Activated CD8-positive, alpha-beta memory T cell treated with anti-CD3 and anti-CD28 coated beads, Interleukin-2, amount 50 U/mL, for 1 hour (primary cell): ENCODE results near the gene MADD.
"Not testable (repeated sequence)": the region's sequence is repeated elsewhere in the genome, so short reads cannot be mapped to it uniquely, and the experiment has no call there.

Source experiments
- DNase-seq: peaks from one replicate; pipeline ENCODE4 v3.0.0-alpha.2; 2020; ENCODE audit errors: extremely low read depth

MADD gene

DNA sequence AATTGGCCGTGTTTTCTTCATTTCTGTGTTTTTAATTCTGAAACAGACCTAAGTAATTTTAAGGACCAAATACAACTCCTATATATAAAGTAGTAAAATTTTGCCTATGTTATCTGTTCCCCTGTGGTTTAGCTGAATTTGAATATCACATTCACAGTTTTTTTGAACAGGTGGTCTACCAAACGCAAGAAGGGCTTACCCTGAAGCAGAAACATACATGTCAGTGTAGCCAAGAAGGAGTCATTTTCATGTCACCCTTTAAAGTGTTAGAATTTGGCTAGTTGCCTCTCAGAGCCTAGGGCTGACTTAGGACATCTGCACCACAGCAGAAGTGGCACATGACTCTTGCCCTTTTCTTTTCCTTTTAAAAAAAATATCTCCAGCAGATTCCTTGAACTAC is 48.2 kb downstream of the MADD start:
- DNase-seq, result no peak

DNA sequence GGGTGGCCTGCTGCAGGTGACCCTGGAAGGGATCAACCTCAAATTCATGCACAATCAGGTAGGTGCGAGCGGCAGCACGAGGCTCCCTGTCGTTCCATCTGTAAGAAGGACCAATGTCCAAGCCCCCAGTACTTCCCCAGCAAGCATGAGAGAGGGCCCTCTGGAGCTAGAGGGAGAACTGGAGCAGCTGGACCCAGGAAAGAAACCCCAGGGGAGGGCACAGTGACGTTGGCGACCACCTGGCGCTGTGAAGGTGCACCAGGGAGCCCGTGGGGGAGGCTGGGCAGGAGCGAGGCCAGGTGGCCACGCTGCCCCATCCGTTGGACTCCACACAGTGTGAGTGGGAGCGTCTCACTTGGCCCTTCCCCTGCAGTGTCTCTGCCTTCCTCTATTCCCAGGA is 54.6 kb downstream of the MADD start:
- no peak for DNase-seq

DNA sequence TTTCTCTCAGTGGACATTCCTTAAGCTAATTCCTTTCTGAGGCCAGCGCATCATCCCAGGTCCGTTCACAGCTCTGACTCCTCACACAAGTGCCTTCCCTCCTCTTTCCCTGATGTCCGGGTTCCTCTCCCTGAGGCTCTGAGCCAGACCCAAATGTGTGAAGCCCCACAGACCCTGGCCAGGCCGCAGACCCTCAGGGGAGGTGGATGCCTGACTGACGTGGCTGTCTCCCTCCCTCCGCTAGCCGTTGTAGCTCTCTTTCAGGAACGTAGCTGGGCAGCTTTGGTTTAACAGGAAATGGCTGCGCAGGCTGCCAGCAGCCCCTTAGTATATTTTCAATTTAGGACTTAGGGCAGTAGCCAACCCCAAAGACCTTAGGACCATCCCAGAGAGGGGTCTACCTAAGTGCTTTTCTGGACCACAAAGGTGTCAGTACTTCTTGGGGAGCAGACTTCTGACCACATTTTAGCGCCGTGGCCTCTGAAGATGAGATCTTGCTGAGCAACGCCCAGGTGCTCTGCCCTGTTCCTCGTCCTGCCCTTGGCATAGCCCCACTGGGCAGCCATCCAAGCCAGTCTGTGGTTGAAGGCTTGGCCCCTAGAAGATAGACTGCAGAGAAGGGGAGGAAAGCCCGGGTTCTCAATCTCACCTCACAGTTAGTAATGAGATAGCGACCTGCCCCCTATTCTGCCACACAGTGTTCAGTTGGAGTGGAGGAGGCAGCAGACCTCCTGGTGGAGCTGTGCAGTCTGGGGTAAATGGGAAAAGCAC is 55.5 kb downstream of the MADD start:
- no peak for DNase-seq

DNA sequence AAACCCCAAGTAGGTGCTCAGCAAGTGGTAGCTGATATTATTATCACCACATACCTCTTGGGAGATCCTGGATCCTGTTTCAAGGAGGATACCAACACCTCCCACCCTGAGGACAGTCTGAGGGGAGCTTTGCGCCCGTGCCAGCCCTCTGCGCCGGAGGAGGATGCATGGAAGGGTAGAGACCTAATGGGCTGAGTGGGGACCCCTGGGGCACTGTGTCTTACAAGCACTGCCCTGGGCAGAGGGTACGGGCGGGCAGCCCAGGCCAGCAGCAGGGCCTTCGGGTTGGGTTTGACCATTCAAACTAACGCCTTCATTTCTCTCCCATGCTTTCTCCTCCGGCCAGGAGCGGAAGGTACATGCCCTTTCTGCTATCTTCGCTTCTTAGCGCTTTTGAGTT is 56.3 kb downstream of the MADD start:
- DNase-seq, result no peak

DNA sequence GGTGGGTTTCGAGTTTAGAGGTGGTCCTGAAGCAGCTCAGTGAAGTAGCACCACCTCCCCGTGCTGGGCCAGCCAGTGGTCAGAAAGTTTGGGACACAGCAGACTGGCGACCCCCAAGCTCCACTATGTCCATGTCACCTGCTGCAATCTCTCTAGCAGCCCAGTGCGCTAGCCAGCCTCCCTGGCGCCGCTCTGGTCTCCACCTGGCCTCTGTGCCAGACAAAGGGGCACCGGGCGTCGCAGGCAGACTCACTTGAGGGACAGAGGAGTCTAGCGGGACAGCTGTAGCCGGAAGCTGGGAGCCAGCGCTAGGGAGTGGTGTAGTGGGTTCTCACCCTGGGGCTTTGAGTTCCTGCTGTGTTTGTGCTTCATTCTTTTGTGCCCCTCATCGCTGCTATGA is 57.1 kb downstream of the MADD start:
- no peak for DNase-seq

DNA sequence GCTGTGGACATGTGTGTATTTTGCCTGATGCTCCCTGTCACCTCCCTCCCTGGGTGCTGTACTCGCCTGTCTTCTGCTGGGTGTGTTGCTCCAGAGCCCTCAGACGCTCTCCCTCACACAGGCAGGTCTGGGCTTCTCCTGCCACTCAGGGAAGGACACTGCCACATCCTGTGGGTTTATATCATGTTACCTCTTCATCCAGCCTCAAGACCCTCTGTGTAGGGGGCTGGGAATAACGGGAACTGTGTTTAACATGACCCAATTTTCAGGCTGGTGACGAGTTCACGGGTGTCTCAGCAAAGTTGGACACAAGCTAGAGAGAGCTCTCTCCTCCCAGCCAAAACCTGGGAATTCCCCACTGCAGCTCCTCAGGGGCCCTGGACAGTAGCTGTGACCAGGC is 58.0 kb downstream of the MADD start:
- no peak for DNase-seq

DNA sequence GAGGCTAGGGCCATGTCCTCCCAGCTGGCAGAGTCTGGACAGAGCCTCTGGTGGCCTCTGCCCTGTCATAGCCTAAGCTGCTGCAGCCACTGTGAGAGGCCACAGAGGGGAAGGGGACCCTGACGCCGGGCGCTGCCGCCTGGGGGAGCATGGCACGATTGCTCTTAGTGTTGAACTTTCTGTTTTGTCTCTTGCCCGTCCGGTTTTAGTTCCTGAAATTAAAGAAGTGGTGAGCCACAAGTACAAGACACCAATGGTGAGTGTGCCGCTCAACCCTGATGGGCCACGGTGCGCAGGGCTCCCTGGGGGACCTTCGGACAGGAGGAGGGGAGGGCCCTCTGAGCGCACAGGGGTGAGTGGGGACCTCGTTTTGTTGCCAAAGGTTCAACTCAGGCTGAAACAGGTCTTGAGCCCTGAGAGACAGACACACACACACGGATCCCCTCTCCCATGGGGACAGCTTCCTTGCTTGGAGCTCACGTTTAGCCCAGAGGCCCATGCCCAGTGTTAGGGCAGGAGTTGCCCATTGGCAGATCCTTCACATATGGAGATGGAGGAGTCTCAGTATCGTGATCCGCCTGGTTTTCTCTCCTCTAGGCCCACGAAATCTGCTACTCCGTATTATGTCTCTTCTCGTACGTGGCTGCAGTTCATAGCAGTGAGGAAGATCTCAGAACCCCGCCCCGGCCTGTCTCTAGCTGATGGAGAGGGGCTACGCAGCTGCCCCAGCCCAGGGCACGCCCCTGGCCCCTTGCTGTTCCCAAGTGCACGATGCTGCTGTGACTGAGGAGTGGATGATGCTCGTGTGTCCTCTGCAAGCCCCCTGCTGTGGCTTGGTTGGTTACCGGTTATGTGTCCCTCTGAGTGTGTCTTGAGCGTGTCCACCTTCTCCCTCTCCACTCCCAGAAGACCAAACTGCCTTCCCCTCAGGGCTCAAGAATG is 58.8 kb downstream of the MADD start:
- no peak for DNase-seq

DNA sequence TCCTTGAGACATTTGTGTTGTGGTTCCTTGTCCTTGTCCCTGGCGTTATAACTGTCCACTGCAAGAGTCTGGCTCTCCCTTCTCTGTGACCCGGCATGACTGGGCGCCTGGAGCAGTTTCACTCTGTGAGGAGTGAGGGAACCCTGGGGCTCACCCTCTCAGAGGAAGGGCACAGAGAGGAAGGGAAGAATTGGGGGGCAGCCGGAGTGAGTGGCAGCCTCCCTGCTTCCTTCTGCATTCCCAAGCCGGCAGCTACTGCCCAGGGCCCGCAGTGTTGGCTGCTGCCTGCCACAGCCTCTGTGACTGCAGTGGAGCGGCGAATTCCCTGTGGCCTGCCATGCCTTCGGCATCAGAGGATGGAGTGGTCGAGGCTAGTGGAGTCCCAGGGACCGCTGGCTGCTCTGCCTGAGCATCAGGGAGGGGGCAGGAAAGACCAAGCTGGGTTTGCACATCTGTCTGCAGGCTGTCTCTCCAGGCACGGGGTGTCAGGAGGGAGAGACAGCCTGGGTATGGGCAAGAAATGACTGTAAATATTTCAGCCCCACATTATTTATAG is 59.6 kb downstream of the MADD start:
- no peak for DNase-seq

DNA sequence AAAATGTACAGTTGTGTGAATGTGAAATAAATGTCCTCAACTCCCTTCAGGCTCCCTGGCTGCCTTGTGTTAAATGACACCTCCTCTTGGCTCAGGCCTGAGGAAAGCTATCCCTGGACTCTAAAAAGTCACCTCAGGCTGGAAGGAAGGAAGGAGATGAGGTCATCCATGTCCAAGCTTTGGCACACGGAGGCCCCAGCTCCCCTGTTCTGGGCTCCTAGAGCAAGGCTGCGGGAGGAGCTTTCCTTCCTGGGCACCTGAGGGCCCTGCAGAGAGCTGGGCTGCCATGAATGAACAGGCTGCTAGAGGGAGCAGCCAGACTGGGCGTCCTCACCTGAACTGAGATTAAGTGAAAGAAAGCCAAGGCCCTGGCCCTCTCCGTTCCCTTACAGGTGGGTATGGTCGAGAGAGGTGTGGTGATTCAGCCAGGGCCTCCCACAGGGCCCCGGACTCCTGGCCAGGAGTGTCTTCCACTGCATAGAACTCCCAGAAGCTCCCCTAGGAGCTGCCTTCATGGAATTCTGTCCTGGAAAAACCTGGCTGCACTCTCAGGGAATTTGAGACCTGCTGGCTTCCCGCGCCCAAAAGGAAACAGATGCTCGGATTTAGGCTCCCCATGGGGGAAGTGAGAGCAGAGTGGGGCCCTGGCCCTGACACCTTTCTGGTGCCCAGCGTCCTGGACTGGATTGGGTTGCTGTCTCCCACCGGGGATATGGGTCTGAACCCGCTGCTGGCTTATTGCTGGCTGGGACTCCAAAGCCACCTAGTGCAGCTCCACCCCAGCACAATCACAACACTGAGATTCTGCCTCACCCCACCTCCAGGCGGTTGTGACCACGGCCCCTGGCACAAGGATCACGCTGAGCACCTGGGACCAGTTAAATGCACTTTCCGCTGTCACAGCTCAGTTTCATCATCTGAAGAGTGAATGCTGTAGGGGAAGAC is 60.3 kb downstream of the MADD start:
- DNase-seq, result no peak

DNA sequence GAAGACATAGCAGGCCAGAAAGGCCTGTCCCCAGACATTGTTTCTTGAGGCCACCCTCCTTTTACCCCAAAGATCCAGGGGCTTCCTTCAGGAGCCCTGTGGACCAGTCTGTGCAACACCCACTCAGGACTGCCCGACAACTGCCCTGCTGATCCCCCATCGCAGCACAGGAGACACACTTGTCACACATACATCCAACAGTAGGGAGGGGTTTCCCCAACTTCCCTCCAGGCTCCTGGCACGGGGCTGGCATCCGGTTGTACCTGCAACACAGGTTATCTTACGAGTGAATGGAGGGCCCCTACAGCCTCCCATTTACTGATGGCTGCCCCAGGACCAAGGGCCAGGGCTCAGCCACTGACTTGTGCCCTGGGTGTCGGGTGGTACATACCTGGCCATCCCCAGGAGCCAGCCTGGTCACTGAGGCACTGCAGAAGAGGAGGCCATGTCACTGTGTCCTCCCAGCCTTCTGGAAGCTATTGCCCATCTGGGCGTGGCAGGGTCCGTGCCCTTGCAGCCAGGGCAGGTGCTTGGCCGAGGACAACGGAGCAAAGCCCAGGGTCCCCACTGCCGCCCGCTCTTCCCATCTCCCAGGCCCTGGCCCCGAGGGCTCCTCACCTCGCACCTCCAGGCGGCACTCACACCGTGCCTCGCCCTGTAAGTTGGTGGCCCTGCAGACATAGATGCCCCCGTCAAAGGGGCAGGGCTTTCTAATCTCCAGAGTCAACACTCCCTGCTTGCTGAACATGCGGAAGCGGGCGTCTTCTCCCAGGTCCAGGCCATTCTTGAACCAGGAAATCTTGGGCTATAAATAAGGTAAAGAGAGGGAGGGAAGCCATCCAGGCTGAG is 61.7 kb downstream of the MADD start:
- DNase-seq, result no peak

DNA sequence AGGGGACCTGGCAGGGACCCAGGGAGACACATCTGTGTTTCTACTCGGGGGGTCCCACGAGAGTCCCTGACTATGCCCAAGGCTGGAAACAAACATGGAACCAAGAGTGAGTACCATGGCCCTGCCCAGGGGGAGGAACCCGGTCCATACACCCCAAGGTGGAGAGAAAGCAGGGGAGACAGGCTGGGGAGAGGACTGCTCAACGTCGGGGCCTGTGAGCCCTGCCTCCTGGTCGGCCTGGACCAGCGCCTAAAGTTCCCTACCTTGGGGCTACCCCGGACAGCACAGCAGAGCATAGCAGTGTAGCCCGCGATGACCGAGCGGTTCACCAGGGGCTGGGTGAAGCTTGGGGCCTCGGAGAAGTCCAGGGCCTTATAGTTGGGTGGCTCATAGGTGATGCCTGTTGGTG is 62.4 kb downstream of the MADD start:
- DNase-seq, result no peak

DNA sequence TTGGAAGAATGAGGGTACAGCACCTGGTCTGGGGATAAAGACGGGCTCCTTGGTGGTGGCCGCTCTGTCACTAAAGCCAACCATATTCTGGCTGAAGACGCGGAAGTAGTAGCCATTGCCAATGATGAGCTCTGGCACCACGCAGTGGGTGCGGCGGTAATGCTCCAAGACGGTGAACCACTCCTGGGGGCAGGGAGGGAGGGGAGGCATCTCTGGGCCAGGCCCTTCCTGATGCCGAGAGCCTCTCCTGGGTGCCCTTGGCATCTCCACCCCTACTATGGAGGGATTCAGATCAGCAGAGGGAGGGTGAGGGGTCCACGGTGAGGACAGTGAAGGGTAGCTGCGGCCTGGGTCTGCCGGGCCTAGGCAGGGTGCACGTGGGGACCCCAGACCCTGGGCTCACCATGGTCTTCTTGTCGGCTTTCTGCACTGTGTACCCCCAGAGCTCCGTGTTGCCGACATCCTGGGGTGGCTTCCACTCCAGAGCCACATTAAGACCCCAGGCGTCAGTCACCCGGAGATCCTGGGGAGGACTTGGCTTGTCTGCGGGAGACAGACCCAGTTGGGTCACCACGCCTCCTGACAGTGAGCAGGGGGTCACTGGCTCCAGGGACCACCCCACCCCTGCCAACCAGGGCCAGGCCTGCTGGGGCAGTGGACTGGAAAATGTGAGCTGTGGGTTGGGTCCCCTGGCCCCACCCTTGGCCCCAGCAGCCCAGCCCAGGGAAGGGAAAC is 63.0 kb downstream of the MADD start:
- no peak for DNase-seq

DNA sequence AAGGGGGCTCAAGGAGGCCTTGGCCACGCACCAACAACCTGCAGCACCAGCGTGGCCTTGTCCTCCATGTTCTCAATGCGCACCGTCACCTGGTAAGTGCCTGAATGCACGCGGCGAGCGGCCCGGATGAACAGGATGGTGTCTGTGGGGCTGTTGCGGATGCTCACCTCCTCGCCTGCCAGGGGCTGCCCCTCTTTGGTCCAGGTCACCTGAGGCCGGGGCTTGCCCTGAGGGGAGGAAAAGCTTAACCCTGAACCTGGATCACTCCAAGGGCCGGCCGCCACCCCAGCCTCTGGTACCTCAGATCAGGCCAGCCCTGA is 63.6 kb downstream of the MADD start:
- no peak for DNase-seq

DNA sequence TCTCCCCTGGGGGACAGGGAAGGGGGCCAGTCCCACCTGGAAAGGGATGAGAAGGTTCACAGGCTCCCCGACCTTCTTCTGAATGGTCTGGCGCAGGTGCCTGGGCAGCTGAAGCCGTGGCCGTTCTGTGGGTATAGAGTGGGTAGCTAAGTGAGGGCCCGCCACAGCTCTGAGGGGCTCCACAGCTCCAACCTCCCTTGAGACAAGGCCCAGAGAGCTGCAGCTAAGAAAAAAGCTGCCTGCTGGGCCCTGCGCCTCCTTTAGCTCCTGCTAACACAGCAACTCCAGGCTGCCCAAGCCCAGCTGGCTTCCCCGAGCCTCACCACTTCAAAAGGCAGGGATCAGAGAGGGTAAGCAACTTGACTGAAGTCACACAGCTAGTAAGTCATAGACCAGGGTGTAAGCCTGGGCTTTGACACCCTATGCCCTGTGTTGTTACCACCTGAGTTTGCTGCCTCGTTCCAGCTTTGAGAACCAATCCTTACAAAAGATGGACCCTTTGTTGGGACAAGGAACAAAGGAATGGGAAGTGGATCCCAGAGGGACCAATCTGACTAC is 64.0 kb downstream of the MADD start:
- no peak for DNase-seq

DNA sequence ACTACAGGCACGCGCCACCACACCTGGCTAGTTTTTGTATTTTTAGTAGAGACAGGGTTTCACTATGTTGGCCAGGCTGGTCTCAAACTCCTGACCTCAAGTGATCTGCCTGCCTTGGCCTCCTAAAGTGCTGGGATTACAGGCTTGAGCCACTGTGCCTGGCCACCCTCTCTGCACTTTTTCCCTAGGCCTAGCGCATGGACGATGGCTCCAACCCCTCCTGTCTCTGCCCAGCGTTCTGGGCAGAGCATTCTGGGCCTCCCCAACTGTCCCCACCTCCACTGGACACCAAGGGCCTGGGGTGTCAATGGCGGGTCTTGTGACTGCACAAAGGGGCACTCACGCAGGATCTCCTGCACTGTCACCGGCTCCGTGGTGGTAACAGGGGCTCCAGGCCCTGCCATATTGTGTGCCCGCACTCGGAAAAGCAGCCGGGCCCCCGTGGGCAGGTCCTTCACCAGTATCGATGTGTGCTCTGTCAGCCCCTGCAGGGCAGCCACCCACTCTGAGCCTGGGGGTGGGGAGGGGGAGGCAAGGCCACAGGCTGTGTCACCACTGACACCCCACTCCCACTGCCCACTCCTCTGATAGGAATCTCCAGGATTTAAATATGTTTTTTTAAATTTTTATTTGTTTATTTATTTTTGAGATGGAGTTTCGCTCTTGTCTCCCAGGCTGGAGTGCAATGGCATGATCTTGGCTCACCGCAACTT is 64.9 kb downstream of the MADD start:
- not testable (repeated sequence) for DNase-seq

DNA sequence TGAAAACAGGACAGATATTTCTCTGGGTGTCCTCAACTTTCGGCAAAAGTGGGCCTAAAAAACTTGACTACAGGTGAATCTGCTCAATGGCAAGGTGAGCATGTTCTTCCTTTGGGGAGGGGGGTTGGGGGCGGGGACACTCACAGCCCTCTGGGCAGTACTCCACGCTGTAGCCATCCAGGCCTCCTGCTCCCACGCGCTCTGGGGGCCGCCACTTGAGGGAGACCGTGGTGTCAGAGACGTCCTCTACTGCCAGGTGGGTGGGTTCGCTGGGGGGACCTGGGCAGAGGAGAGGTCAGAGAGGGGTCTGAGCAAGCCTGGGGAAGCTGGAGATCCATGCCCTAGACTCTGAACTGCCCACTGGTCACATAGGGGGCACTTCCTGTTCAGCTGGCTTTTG is 65.8 kb downstream of the MADD start:
- DNase-seq, result no peak

DNA sequence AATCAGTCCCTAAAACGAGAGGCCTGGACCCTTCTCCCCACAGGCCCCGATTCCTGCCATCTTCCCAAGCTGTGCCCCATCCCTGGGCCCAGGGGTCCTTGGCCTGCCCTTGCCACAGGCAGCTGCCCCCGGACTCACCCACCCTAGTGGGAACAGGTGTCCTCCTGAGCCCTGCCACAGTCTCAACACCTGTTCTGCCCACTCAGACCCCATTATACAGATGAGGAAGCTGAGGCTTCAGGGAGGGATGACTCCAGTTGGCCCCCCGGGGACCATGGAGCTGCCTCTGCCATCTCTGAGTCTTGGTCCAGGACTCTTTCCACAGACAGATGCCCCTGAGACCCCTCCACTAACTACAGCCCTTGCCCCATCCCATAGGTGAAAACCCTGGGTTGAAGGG is 66.7 kb downstream of the MADD start:
- no peak for DNase-seq

DNA sequence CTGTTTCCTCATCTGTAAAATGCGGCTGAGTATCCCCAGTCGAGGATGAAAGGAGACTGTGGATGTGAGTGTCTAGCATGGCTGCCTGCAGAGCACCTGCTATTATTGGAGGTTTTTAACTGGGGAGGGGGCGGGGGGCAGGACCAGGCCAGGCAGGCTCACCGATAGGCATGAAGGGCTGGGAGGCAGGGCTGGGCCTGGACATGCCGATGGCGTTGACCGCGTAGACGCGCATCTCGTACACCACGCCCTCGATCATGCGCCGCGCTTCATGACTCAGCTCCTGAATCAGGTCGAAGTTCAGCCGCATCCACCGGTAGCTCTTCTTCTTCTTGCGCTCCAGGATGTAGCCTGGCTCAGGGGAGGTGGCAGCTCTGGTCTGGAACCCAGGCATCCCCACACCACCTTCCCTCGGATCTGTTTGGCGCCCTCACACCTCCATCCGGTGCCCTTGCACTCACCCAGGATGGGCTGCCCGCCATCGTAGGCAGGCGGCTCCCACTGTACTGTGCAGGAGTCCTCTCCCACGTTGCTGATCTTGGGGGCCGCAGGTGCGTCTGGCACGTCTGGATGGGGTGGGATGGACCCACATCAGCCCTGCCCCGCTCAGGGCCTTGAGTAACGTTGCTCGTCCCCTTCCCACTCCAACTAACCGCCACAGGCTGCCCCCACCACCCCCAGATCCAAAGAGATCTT is 67.4 kb downstream of the MADD start:
- DNase-seq, result no peak
